ENCODE measurements around the gene PAK4. TPM values are rescaled to one million over a fixed set of nuclear protein-coding genes. Genes with fewer than 3 reads are reported as not detected.
"Not testable (repeated sequence)": the region's sequence is repeated elsewhere in the genome, so short reads cannot be mapped to it uniquely, and the experiment has no call there.

PAK4 gene
- total and polyA plus RNA-seq, 2 experiments from 2014 or later: 20.3 to 39.6 TPM

DNA sequence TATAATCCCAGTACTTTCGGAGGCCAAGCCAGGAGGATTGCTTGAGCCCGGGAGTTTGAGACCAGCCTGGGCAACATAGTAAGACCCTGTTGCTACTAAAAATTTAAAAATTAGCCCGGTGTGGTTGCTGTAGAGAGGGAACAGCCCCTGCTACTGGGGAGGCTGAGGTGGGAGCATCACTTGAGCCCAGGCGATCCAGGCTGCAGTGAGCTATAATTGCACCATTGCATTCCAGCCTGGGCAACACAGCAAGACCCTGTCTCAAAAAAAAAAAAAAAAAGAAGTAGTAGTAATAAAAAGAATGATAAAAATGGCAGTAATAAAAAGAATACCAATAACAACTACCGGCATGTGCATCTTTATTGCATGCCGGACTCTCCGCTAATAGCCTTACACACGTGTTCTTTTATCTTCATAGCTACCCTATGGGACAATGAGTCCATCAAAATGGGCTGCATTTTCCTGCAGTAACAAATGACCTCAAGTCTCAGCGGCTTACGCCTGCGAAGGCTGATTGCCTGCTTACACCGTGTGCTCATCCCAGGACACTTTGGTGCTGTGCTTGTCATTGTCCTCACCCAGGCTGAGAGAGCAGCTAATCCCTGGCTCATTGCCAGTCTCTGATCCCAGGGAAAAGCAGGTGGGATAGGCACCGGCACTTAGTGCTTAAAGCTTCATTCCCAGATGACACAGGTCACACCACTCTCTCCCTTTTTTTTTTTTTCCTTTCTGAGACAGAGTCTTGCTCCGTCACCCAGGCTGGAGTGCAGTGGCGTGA lies 92.8 kb downstream of the PAK4 start:
- no peak overlapping the region for H3K4me2 ChIP-seq
- no peak for DNase-seq (ENCODE audit: low spot score)
- no peak for TF ChIP-seq EZH2 (IDR thresholded peaks at IDR 0.05; ENCODE audit: borderline replicate concordance)
- TF ChIP-seq EZH2phosphoT487 (IDR thresholded peaks at IDR 0.05; ENCODE audit: low read depth, severe bottlenecking, unreplicated experiment): no peak
- TF ChIP-seq, protein P1, sequence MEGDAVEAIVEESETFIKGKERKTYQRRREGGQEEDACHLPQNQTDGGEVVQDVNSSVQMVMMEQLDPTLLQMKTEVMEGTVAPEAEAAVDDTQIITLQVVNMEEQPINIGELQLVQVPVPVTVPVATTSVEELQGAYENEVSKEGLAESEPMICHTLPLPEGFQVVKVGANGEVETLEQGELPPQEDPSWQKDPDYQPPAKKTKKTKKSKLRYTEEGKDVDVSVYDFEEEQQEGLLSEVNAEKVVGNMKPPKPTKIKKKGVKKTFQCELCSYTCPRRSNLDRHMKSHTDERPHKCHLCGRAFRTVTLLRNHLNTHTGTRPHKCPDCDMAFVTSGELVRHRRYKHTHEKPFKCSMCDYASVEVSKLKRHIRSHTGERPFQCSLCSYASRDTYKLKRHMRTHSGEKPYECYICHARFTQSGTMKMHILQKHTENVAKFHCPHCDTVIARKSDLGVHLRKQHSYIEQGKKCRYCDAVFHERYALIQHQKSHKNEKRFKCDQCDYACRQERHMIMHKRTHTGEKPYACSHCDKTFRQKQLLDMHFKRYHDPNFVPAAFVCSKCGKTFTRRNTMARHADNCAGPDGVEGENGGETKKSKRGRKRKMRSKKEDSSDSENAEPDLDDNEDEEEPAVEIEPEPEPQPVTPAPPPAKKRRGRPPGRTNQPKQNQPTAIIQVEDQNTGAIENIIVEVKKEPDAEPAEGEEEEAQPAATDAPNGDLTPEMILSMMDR (IDR thresholded peaks at IDR 0.05; ENCODE audit: poor library complexity): no peak
- H3K9me2 ChIP-seq (replicated peaks; ENCODE audit: insufficient read depth): no peaks in the 10 kb centered on the region
- H3K79me2 ChIP-seq: no peaks in the 10 kb centered on the region
- no peak overlapping the region for H3K4me3 ChIP-seq
- H3K4me1 ChIP-seq (ENCODE audit: insufficient read depth): no peaks in the 10 kb centered on the region
- H3K27me3 ChIP-seq: no peaks in the 10 kb centered on the region
- no peak overlapping the region for H2AFZ ChIP-seq
- no peaks in the 10 kb centered on the region for H3K36me3 ChIP-seq (replicated peaks; ENCODE audit: insufficient read depth, low read depth)
- no peaks in the 10 kb centered on the region for H4K20me1 ChIP-seq (ENCODE audit: insufficient read depth, poor library complexity, severe bottlenecking)
- H3K9me3 ChIP-seq (ENCODE audit: low read depth): no peaks in the 10 kb centered on the region
- H3K27ac ChIP-seq: no peak overlapping the region
- WGBS (ENCODE audit: low lambda C conversion rate, missing lambda C conversion rate): 86% methylated on average over 13 of the region's 15 CpGs

DNA sequence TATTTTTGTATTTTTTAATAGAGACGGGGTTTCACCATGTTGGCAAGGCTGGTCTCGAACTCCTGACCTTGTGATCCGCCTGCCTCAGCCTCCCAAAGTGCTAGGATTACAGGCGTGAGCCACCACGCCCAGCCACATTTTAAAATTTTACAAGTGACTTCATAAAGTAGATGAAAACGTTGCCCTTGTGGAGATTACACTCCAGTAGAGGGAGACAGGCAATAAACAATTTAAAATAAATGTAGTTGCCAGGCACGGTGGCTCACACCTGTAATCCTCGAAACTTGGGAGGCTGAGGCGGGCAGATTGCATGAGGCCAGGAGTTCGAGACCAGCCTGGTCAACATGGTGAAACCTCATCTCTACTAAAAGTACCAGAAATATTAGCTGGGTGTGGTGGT lies 93.5 kb downstream of the PAK4 start:
- not testable (repeated sequence) for H3K4me3 ChIP-seq; H3K4me1 ChIP-seq (ENCODE audit: insufficient read depth); H3K79me2 ChIP-seq; H2AFZ ChIP-seq; H3K27ac ChIP-seq; H3K9me2 ChIP-seq (replicated peaks; ENCODE audit: insufficient read depth); H3K9me3 ChIP-seq (ENCODE audit: low read depth); H3K4me2 ChIP-seq; H4K20me1 ChIP-seq (ENCODE audit: insufficient read depth, poor library complexity, severe bottlenecking); H3K36me3 ChIP-seq (replicated peaks; ENCODE audit: insufficient read depth, low read depth); DNase-seq (ENCODE audit: low spot score); H3K27me3 ChIP-seq
- 78% methylated on average over 10 of the region's 10 CpGs for WGBS (ENCODE audit: low lambda C conversion rate, missing lambda C conversion rate)

DNA sequence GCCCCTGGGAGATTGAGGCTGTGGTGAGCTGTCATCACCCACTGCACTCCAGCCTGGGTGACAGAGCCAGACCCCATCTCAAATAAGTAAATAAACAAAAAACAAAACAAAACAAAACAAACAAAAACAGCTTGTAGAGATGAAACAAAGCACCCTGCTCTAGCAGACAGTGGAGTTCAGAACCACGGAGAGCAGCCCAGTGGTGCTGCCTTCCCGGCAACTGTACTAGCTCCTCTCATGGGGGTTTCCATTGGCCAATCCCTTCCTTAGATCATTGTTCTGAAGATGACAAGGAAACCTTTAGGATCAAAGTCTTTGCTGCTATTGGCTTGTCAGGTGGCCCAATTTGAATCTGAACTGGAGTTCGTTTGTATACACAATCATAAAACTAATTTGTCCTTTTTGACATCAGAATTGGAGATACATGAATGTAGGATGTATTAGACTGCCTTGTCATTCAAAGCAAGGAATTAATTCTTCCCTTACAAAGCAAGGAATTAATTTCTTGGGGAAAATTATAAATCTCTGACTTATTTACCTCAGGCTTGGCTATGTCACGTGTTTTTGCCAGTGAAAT lies 98.2 kb downstream of the PAK4 start:
- TF ChIP-seq EZH2 (IDR thresholded peaks at IDR 0.05; ENCODE audit: borderline replicate concordance): no peak
- no peak for TF ChIP-seq EZH2phosphoT487 (IDR thresholded peaks at IDR 0.05; ENCODE audit: low read depth, severe bottlenecking, unreplicated experiment)
- TF ChIP-seq, protein P1 (IDR thresholded peaks at IDR 0.05; ENCODE audit: poor library complexity): no peak
- H3K27ac ChIP-seq: no peak overlapping the region
- peaks cover 4% of the 10 kb centered on the region for H3K27me3 ChIP-seq
- H3K4me3 ChIP-seq: no peak overlapping the region
- H4K20me1 ChIP-seq (ENCODE audit: insufficient read depth, poor library complexity, severe bottlenecking): no peaks in the 10 kb centered on the region
- no peaks in the 10 kb centered on the region for H3K9me3 ChIP-seq (ENCODE audit: low read depth)
- H3K4me1 ChIP-seq (ENCODE audit: insufficient read depth): no peaks in the 10 kb centered on the region
- WGBS (ENCODE audit: low lambda C conversion rate, missing lambda C conversion rate): 20% methylated on average over 4 of the region's 4 CpGs
- H2AFZ ChIP-seq: no peak overlapping the region
- H3K36me3 ChIP-seq (replicated peaks; ENCODE audit: insufficient read depth, low read depth): no peaks in the 10 kb centered on the region
- H3K79me2 ChIP-seq: no peaks in the 10 kb centered on the region
- H3K4me2 ChIP-seq: no peak overlapping the region
- H3K9me2 ChIP-seq (replicated peaks; ENCODE audit: insufficient read depth): no peaks in the 10 kb centered on the region
- DNase-seq (ENCODE audit: low spot score): peak; percentile 65

DNA sequence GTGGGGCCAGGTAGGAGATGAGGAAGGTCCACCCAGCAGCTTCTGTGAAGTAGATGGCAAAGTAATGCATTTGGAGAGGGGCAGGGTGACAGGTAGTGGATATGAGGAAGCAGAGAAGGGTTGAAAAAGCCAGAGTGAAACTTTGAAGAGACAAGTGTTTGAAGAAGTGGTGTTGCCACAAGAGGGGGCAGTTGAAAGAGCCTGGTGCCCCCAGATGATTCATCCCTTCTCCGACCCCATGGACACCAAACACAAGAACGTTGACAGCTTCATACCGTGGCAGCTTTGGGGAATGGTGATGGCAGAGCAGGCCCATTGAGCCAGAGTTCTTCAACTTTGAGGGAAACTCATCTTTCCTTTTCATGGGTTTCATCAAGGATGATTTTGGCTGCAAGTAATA lies 99.3 kb downstream of the PAK4 start:
- 25% methylated on average over 3 of the region's 3 CpGs for WGBS (ENCODE audit: low lambda C conversion rate, missing lambda C conversion rate)
- H3K4me3 ChIP-seq: no peak overlapping the region
- no peak overlapping the region for H2AFZ ChIP-seq
- H4K20me1 ChIP-seq (ENCODE audit: insufficient read depth, poor library complexity, severe bottlenecking): no peaks in the 10 kb centered on the region
- no peak for DNase-seq (ENCODE audit: low spot score)
- TF ChIP-seq, protein P1 (IDR thresholded peaks at IDR 0.05; ENCODE audit: poor library complexity): no peak
- no peaks in the 10 kb centered on the region for H3K79me2 ChIP-seq
- H3K4me2 ChIP-seq: no peak overlapping the region
- no peaks in the 10 kb centered on the region for H3K9me3 ChIP-seq (ENCODE audit: low read depth)
- no peak overlapping the region for H3K27ac ChIP-seq
- no peaks in the 10 kb centered on the region for H3K4me1 ChIP-seq (ENCODE audit: insufficient read depth)
- H3K9me2 ChIP-seq (replicated peaks; ENCODE audit: insufficient read depth): no peaks in the 10 kb centered on the region
- H3K36me3 ChIP-seq (replicated peaks; ENCODE audit: insufficient read depth, low read depth): no peaks in the 10 kb centered on the region
- peaks cover 4% of the 10 kb centered on the region for H3K27me3 ChIP-seq
